ENCODE data around the gene CEMIP. TPM values are rescaled to one million over a fixed set of nuclear protein-coding genes. Genes with fewer than 3 reads are reported as not detected.

CEMIP gene
- total and polyA plus RNA-seq, 2 of the 8 experiments (the other 6 are each of a cell fraction or from before 2014, with no cell fraction given) = 0.11 to 0.60 TPM

DNA sequence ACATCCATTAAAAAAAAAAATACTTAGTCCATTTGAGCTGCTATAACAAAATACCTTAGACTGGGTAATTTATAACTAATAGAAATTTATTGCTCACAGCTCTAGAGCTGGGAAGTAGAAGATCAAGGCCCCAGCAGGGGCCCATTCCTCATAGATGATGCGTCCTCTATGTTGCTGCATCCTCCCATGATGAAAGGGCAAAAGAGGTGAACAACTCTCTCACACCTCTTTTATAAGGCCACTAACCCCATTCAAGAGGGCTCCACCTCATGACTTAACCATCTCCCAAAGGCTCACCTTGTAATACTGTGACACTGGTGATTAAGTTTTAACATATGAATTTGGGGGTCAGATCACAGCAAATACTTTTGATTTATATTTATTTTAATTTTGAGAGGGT lies 218.5 kb downstream of the CEMIP start:
- no peak overlapping the region for H4K5ac ChIP-seq (ENCODE audit: insufficient read length, low read depth, low read length)
- no peaks in the 10 kb centered on the region; a peak in 1 of 4 replicates for H3K9me3 ChIP-seq (ENCODE audit: insufficient read depth in 2 of 2, low read depth in 1 of 2, low read length in 1 of 2)
- no peak overlapping the region for H3K56ac ChIP-seq (replicated peaks; ENCODE audit: insufficient read length, low read depth, low read length)
- peaks cover 0 to 5% (median 2%) of the 10 kb centered on the region in 4 experiments; a peak in 4 of 7 replicates for H3K4me1 ChIP-seq (replicated peaks in 1 of 4; ENCODE audit: control insufficient read depth in 3 of 4, insufficient read depth in 4 of 4, low read length in 3 of 4)
- H3K23ac ChIP-seq (ENCODE audit: insufficient read length) = no peak overlapping the region
- no peak overlapping the region for H3K4ac ChIP-seq (replicated peaks; ENCODE audit: insufficient read length, low read depth, low read length)
- no peak overlapping the region for H3K4me3 ChIP-seq (ENCODE audit: extremely low read depth in 1 of 4, insufficient read depth in 2 of 4, low read depth in 3 of 4, low read length in 4 of 4)
- no peak overlapping the region for H2AFZ ChIP-seq (ENCODE audit: low read length)
- no peaks in the 10 kb centered on the region for H3K79me2 ChIP-seq (ENCODE audit: control insufficient read depth in 1 of 2, insufficient read depth in 2 of 2, low read length in 2 of 2)
- no peak overlapping the region for H3K14ac ChIP-seq (ENCODE audit: insufficient read length)
- H2BK5ac ChIP-seq (ENCODE audit: low read depth, low read length) = no peak overlapping the region
- H3K18ac ChIP-seq (ENCODE audit: extremely low read depth, low read length) = no peak overlapping the region
- DNase-seq (ENCODE audit: low read depth in 1 of 2, low spot score in 2 of 2) (no peak), FAIRE-seq (no peak)
- no peak overlapping the region for H2AK5ac ChIP-seq (ENCODE audit: low read depth, low read length)
- ChIA-PET CTCF (ENCODE audit: partially characterized antibody) (interaction anchor here (0.6 to 1.3 kb wide), 6 partner anchors 19 to 563 kb away, joined by 3 to 5 read pairs (median 4); no protein-coding TSS in a partner anchor), POLR2A (ENCODE audit: partially characterized antibody) (no interaction called here)
- H3K27ac ChIP-seq (ENCODE audit: low read depth, low read length) = no peak overlapping the region
- no peak overlapping the region for H2BK20ac ChIP-seq (ENCODE audit: low read length)
- no peak overlapping the region for H2BK120ac ChIP-seq (replicated peaks; ENCODE audit: low read depth, low read length)
- peaks cover 15% of the 10 kb centered on the region; the same call in 1 of the 2 replicates for H3K23me2 ChIP-seq (ENCODE audit: low read depth, low read length)
- 89% methylated on average over 1 of the region's 1 CpG; no CpG with 5 or more reads in 1 of the 2 experiments for WGBS, 2 experiments (ENCODE audit: extremely low coverage in 1 of 2, insufficient coverage in 1 of 2, insufficient read length in 1 of 2, insufficient replicate concordance in 2 of 2, low coverage in 1 of 2, low lambda C conversion rate in 2 of 2, missing lambda C conversion rate in 1 of 2)
- peaks cover 0 to 2% of the 10 kb centered on the region in 2 experiments for H4K20me1 ChIP-seq (replicated peaks in 1 of 2; ENCODE audit: control insufficient read depth in 1 of 2, insufficient read depth in 2 of 2, low read length in 2 of 2)
- no peak overlapping the region for H2BK15ac ChIP-seq (ENCODE audit: low read length)
- no peaks in the 10 kb centered on the region for H3K79me1 ChIP-seq (ENCODE audit: low read depth, low read length)
- H3K27me3 ChIP-seq (replicated peaks in 1 of 4; ENCODE audit: control insufficient read depth in 3 of 4, extremely low read depth in 1 of 4, insufficient read depth in 3 of 4, low read length in 3 of 4) = peaks cover 0 to 8% (median 5%) of the 10 kb centered on the region in 4 experiments; a peak in 4 of 7 replicates
- H3K36me3 ChIP-seq (ENCODE audit: control insufficient read depth in 2 of 4, insufficient read depth in 4 of 4, low read length in 3 of 4) = no peaks in the 10 kb centered on the region; a peak in 1 of 8 replicates
- no peak overlapping the region for H2BK12ac ChIP-seq (ENCODE audit: low read depth, low read length)
- H3K4me2 ChIP-seq (ENCODE audit: insufficient read depth in 1 of 2, low read depth in 2 of 2, low read length in 2 of 2) = no peak overlapping the region
- H4K91ac ChIP-seq (replicated peaks; ENCODE audit: insufficient read length, low read length) = no peak overlapping the region
- H3K9ac ChIP-seq (replicated peaks in 1 of 4; ENCODE audit: extremely low read depth in 1 of 4, low read depth in 3 of 4, low read length in 3 of 4) = no peak overlapping the region
- no peak overlapping the region for H4K8ac ChIP-seq (ENCODE audit: extremely low read depth, insufficient read depth, low read length)
- TF ChIP-seq POLR2AphosphoS5 (IDR thresholded peaks at IDR 0.05; ENCODE audit: low read depth, low read length) (no peak), KDM4A (IDR thresholded peaks at IDR 0.05; ENCODE audit: low read depth, low read length, severe bottlenecking) (no peak), SIN3A (conservative IDR thresholded peaks at IDR 0.05 in 1 of 2, IDR thresholded peaks at IDR 0.05 in 1 of 2; ENCODE audit: low read depth in 1 of 2, low read length in 2 of 2) (no peak), RAD21 (IDR thresholded peaks at IDR 0.05 in 1 of 2, conservative IDR thresholded peaks at IDR 0.05 in 1 of 2; ENCODE audit: low read depth in 2 of 2, low read length in 2 of 2) (no peak), TCF12 (IDR thresholded peaks at IDR 0.05; ENCODE audit: low read depth, low read length) (no peak), E2F6 (IDR thresholded peaks at IDR 0.05) (no peak), CBX5 (IDR thresholded peaks at IDR 0.05; ENCODE audit: low read depth, low read length) (no peak), TEAD4 (IDR thresholded peaks at IDR 0.05; ENCODE audit: low read depth, low read length) (no peak), RNF2 (IDR thresholded peaks at IDR 0.05; ENCODE audit: borderline replicate concordance, low read depth, low read length, missing control alignments, poor library complexity, severe bottlenecking) (no peak), MAFK (IDR thresholded peaks at IDR 0.05; ENCODE audit: low read depth, low read length) (no peak)
- TF ChIP-seq, protein P1, sequence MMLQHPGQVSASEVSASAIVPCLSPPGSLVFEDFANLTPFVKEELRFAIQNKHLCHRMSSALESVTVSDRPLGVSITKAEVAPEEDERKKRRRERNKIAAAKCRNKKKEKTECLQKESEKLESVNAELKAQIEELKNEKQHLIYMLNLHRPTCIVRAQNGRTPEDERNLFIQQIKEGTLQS (IDR thresholded peaks at IDR 0.05; ENCODE audit: insufficient read depth, low read depth, low read length) = no peak
